Cardiac muscle cell (in vitro differentiated cells and primary cell): ENCODE data around the gene MYH10. TPM values are rescaled to one million over a fixed set of nuclear protein-coding genes. Genes with fewer than 3 reads are reported as not detected.

Source experiments
- DNase-seq, 2 donors: peaks; one replicate each; pipeline versions ENCODE4 v3.0.0 to v3.0.0-alpha.2; 2010 to 2017; ENCODE audit warnings: low read depth in 1 of 2, low spot score in 1 of 2
- H3K27ac ChIP-seq: fragments of 200-600 bp; sonication (generic); 2 replicates; pipeline ENCODE4 v1.5.1; 2016
- H3K27me3 ChIP-seq: fragments of 200-600 bp; sonication (generic); 2 replicates; pipeline ENCODE4 v1.6.0; 2016; ENCODE audit warnings: control low read depth
- H3K36me3 ChIP-seq: fragments of 200-600 bp; sonication (generic); 2 replicates; pipeline ENCODE4 v1.5.1; 2016; ENCODE audit warnings: control low read depth
- H3K4me1 ChIP-seq: fragments of 200-600 bp; sonication (generic); 2 replicates; pipeline ENCODE4 v1.8.1; 2017; ENCODE audit warnings: low read depth, mild to moderate bottlenecking, mixed run types
- H3K4me3 ChIP-seq: fragments of 200-600 bp; sonication (generic); 2 replicates; pipeline ENCODE4 v1.5.1; 2016; ENCODE audit warnings: mild to moderate bottlenecking
- H3K9me3 ChIP-seq: fragments of 200-600 bp; sonication (generic); 2 replicates; pipeline ENCODE4 v1.5.1; 2017; ENCODE audit warnings: low read depth, mild to moderate bottlenecking, control low read depth
- polyA plus RNA-seq: library from polyadenylated mRNA; unstranded; fragments of >200 nt; fragmentation: Nextera tagmentation; extraction: Ambion mirVana; gene quantifications from 2 replicates; pipeline ENCODE4 v1.2.1, GENCODE V29; 2016
- total RNA-seq: library from RNA; depleted of rRNA; stranded (reverse); fragments of >200 nt; gene quantifications from 2 replicates; pipeline ENCODE4 v1.2.3, GENCODE V29; 2016
- TF ChIP-seq, protein P1 (sequence below): IDR thresholded peaks from 2 replicates; pipeline ENCODE4 v1.5.1; 2012; ENCODE audit warnings: low read depth, mild to moderate bottlenecking, low read length

Gene MYH10
- total and polyA plus RNA-seq, 2 experiments from 2014 or later = 147 to 194 TPM

DNA sequence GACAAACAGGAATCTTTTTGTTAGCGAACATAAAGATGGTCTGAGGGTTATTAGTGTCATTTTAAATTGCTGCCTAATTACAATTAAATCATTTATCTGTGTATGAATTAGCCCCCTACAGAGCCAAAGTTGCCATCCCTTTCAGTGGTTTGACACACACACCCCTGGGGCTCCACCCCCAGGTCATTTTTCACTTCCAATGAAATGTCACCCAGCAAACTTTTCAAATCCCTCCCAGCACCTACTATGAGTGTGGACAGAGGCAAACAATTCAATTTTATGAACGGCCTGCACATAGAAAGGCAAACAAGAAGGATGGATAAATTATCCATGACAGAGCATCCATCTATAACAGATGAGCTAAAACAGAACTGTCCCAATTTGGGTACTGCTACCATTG is 2.4 kb downstream of the MYH10 start:
- TF ChIP-seq, protein P1, sequence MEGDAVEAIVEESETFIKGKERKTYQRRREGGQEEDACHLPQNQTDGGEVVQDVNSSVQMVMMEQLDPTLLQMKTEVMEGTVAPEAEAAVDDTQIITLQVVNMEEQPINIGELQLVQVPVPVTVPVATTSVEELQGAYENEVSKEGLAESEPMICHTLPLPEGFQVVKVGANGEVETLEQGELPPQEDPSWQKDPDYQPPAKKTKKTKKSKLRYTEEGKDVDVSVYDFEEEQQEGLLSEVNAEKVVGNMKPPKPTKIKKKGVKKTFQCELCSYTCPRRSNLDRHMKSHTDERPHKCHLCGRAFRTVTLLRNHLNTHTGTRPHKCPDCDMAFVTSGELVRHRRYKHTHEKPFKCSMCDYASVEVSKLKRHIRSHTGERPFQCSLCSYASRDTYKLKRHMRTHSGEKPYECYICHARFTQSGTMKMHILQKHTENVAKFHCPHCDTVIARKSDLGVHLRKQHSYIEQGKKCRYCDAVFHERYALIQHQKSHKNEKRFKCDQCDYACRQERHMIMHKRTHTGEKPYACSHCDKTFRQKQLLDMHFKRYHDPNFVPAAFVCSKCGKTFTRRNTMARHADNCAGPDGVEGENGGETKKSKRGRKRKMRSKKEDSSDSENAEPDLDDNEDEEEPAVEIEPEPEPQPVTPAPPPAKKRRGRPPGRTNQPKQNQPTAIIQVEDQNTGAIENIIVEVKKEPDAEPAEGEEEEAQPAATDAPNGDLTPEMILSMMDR = no peak
- Histone ChIP-seq H3K4me1 (peaks cover 29% of the 10 kb centered on the region), H3K36me3 (no peaks in the 10 kb centered on the region), H3K27me3 (no peaks in the 10 kb centered on the region), H3K27ac (peak overlapping the region; percentile 88), H3K4me3 (peak overlapping the region; percentile 79), H3K9me3 (no peaks in the 10 kb centered on the region)
- DNase-seq = peak in 1 of 2 donors; percentile 35

DNA sequence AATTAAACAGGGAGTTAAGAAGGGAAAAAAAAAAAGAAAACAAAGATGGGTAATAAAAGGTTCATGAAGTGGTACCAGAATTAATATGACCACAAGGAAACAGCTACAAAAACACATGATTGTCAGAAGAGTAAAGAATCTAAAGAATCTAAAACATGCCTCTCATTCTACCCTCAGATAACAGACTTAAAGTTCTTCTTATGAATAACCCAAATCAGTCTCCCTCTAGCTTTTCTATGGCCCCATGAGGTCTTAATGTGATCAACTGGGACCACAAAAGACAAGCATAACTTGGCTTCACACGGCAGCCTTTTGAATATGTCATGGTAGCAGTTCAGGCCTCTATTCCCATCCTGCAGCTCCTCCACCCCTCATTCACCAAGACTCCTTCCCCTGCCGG is 6.9 kb downstream of the MYH10 start:
- peaks cover 10% of the 10 kb centered on the region for H3K36me3 ChIP-seq
- TF ChIP-seq, protein P1 = no peak
- peaks cover 25% of the 10 kb centered on the region for H3K4me1 ChIP-seq
- no peaks in the 10 kb centered on the region for H3K9me3 ChIP-seq
- no peak overlapping the region for H3K4me3 ChIP-seq
- no peak overlapping the region for H3K27ac ChIP-seq
- no peaks in the 10 kb centered on the region for H3K27me3 ChIP-seq
- peak in 1 of 2 donors; percentile 63 for DNase-seq

DNA sequence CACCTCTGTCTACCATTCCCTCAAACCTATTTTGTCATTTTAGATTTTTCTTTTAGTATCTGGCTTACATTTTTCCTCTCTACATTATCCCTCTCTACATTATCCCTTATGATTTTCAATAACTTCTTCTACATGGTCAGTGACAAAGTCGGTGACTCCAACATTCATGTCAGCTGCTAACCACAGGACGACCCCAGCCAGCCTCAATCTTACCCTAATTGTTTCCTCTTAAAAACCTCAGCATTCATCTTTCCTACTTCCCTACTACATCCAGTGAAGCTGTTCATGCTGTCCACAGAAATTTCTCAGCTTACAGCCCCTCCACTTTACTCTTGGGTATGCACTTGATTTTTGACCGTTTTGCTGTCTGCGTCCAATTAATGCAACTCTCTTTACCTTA is 8.3 kb downstream of the MYH10 start:
- H3K27ac ChIP-seq = no peak overlapping the region
- H3K36me3 ChIP-seq = peaks cover 10% of the 10 kb centered on the region
- no peak for DNase-seq
- no peaks in the 10 kb centered on the region for H3K9me3 ChIP-seq
- H3K4me1 ChIP-seq = peaks cover 11% of the 10 kb centered on the region
- no peaks in the 10 kb centered on the region for H3K27me3 ChIP-seq
- H3K4me3 ChIP-seq = no peak overlapping the region
- TF ChIP-seq, protein P1 = no peak

DNA sequence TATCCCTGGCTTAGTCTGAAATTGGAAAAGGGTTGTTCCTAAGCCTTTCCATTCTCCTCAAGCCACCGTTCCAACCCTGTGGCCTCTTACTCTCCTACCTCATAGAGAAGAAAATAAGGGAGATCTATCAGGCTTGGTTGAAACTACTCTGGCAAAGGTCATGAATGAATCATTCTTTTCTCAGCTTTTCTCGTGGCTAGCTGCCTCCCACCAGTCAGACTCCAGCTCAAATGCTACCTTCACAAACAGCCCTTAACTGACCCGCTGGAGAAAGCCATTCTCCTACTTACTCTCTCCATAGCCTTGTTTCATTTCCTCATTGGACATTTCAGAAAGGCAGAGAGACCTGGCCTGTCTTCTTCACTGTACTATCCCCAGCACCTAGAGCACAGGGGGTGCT is 8.9 kb downstream of the MYH10 start:
- Histone ChIP-seq H3K27me3 (no peaks in the 10 kb centered on the region), H3K27ac (peak overlapping the region; percentile 53), H3K9me3 (no peaks in the 10 kb centered on the region), H3K36me3 (peaks cover 10% of the 10 kb centered on the region), H3K4me1 (peaks cover 5% of the 10 kb centered on the region), H3K4me3 (no peak overlapping the region)
- TF ChIP-seq, protein P1 = no peak
- peak in 1 of 2 donors; percentile 73 for DNase-seq

DNA sequence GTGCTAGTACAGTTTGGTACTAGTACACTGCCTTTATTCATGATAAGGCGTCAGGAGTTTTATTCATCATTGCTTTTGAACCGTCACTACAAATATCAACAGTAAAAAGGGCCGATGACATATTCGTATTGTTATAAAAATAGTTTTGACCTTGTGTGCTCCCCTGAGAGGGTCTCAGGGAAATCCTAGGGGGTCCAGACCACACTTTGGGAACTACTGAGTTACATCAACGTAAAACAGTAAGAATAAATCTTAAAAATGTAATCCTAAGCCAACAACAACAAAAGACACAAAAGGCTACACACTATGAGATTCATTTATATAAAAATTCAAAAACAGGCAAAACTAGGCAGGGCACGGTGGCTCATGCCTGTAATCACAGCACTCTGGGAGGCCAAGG is 11.2 kb downstream of the MYH10 start:
- H3K27ac ChIP-seq = no peak overlapping the region
- H3K9me3 ChIP-seq = no peaks in the 10 kb centered on the region
- no peaks in the 10 kb centered on the region for H3K4me1 ChIP-seq
- H3K4me3 ChIP-seq = no peak overlapping the region
- peaks cover 10% of the 10 kb centered on the region for H3K36me3 ChIP-seq
- no peak for DNase-seq
- TF ChIP-seq, protein P1 = no peak
- no peaks in the 10 kb centered on the region for H3K27me3 ChIP-seq

DNA sequence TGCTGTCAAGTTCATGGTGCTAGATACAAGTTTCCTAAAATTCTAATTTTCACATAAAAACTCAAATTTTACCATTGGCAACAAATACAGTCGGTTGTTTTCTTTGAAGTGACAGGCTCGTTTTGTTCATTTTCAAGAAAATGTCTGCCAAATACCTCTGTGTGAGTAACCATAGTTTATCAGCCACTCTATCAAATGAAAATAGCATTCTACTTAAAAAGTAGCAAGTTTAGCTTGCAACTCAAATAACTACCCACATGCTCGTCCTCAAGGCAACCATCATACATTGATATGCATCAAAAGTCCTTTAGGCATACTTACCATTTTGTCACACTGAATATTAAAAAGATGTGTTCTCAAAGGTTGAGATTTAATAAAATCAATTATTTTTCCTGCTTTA is 11.7 kb downstream of the MYH10 start:
- H3K9me3 ChIP-seq = no peaks in the 10 kb centered on the region
- no peak overlapping the region for H3K4me3 ChIP-seq
- DNase-seq = no peak
- H3K27me3 ChIP-seq = no peaks in the 10 kb centered on the region
- TF ChIP-seq, protein P1 = no peak
- H3K36me3 ChIP-seq = peaks cover 10% of the 10 kb centered on the region
- H3K4me1 ChIP-seq = no peaks in the 10 kb centered on the region
- H3K27ac ChIP-seq = no peak overlapping the region
